Subcutaneous abdominal adipose tissue (tissue), 5 donors: ENCODE measurements around the gene EMX1.

Source experiments
- H3K27ac ChIP-seq: one replicate; pipeline ENCODE4 v1.7.0; 2013; ENCODE audit warnings: low read depth, mild to moderate bottlenecking, inconsistent platforms, low read length, moderate library complexity
- H3K27me3 ChIP-seq, 5 donors: one replicate each; pipeline ENCODE4 v1.7.0; 2013; ENCODE audit warnings: low read length in 5 of 5, inconsistent platforms in 1 of 5; ENCODE audit not compliant: control insufficient read depth in 5 of 5, insufficient read depth in 4 of 5
- H3K36me3 ChIP-seq, 5 donors: one replicate each; pipeline ENCODE4 v1.7.0; 2013; ENCODE audit warnings: low read length in 5 of 5; ENCODE audit not compliant: control insufficient read depth in 5 of 5, insufficient read depth in 5 of 5
- H3K4me1 ChIP-seq, 5 donors: one replicate each; pipeline ENCODE4 v1.7.0; 2013; ENCODE audit warnings: low read length in 5 of 5, mild to moderate bottlenecking in 3 of 5, moderate library complexity in 1 of 5; ENCODE audit not compliant: control insufficient read depth in 5 of 5, insufficient read depth in 5 of 5
- H3K4me3 ChIP-seq, 5 donors: one replicate each; pipeline ENCODE4 v1.7.0; 2013; ENCODE audit warnings: low read length in 5 of 5, low read depth in 1 of 5
- H3K9ac ChIP-seq, 5 donors: one replicate each; pipeline ENCODE4 v1.7.0; 2013; ENCODE audit warnings: low read length in 5 of 5, mild to moderate bottlenecking in 4 of 5, moderate library complexity in 3 of 5
- H3K9me3 ChIP-seq, 5 donors: one replicate each; pipeline ENCODE4 v1.7.0; 2013; ENCODE audit warnings: low read length in 5 of 5; ENCODE audit not compliant: control insufficient read depth in 5 of 5
- donor health status: healthy.
- donor health status: healthy.
- donor health status: healthy.
- donor health status: healthy.
- donor health status: healthy.

The EMX1 gene

DNA sequence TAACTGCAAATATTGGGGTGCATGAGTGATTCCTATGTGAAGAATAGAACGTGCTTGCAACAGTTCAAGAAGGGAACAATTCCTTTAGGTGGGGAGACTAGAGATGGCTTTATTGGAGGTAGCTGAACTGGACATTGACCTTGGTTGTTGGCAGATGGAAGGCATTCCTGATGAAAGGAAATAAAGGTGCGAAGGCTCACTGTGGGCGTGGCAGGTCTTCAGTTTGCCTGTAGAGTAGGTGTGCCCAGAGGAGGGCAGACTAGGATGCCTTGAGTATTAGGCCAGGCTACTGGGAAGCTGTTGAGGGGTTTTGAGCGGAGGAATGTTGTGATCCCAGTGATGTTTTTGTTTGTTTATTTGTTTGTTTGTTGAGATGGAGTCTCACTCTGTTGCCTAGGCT is 27.3 kb upstream of the EMX1 start:
- peaks cover 0 to 29% (median 15%) of the 10 kb centered on the region in 5 donors for H3K36me3 ChIP-seq
- H3K27me3 ChIP-seq: peaks cover 0 to 10% (median 9%) of the 10 kb centered on the region in 5 donors
- no peak overlapping the region for H3K27ac ChIP-seq
- H3K9me3 ChIP-seq: no peaks in the 10 kb centered on the region
- peaks cover 2 to 47% (median 27%) of the 10 kb centered on the region in 5 donors for H3K4me1 ChIP-seq
- H3K9ac ChIP-seq: no peak overlapping the region
- H3K4me3 ChIP-seq: no peak overlapping the region

DNA sequence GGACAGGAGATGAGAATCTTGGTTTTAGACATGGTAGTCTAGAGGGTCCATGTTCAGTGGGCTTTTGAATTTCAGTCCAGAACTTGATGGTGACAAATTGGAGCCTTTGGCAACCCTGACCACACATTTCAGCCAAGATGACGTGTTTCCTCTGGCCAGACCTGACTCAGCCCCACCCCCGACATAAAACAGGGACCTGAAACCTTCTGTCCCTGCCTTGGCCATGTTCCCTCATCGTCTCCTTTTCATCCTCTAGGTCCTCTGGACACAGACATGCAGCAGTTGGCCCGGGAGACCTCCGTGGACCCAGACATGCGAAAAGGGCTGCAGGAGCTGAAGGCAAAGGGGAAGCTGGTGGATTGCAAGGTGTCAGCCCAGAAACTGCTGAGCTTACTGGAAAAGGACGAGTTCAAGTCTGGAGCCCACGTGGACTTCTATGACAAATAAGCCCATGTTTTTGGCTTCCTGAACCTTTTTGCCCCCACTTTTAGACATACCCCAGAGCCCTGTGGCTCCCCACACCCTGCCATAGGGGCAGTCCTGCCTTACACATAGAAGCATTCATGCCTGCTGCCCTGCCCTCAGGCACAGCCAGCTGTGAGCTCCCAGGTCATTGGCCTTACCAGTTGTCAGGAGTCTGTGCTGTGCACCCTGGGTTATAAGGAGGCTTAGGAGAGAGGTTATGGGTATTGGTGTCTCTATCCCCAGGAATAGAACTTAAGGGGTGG is 26.1 kb upstream of the EMX1 start:
- Histone ChIP-seq H3K9ac (no peak overlapping the region), H3K9me3 (no peaks in the 10 kb centered on the region), H3K27ac (no peak overlapping the region), H3K36me3 (peaks cover 0 to 29% (median 15%) of the 10 kb centered on the region in 5 donors), H3K27me3 (peaks cover 8 to 21% (median 17%) of the 10 kb centered on the region in 5 donors), H3K4me3 (no peak overlapping the region), H3K4me1 (peaks cover 5 to 56% (median 37%) of the 10 kb centered on the region in 5 donors)

DNA sequence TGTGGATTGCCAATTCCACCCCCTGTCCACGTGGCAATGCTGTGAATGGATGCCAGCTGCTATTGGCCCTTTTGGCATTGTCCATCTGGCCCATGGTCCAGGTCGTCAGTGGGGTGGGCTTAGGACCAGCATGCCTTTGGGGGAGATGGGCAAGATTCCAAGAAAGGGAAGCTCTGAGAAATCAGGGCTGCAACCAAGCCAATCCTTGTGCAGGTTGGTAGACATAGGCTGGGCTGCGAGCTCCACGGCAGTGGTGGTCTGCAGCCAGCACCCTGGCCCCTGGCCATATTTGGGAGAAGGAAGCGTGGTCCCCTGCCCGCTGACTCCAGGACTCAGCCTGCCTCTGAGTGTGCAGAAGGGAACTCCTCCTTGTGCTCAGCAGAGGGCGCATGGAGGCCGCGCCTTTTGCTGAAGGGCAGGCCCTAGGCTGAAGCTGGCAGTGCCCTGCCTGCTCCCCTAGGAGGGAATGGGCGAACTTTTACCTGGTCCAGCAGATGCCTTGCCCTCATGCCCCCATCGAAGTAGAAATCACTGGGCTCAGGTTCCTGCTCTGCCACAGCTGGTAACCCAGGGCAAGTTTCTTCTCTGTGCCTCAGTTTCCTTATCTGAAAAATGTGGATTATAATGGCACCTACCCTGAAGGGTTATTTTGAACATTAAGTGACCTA is 24.7 kb upstream of the EMX1 start:
- Histone ChIP-seq H3K9me3 (no peaks in the 10 kb centered on the region), H3K4me1 (peaks cover 5 to 48% (median 30%) of the 10 kb centered on the region in 5 donors), H3K9ac (no peak overlapping the region)

DNA sequence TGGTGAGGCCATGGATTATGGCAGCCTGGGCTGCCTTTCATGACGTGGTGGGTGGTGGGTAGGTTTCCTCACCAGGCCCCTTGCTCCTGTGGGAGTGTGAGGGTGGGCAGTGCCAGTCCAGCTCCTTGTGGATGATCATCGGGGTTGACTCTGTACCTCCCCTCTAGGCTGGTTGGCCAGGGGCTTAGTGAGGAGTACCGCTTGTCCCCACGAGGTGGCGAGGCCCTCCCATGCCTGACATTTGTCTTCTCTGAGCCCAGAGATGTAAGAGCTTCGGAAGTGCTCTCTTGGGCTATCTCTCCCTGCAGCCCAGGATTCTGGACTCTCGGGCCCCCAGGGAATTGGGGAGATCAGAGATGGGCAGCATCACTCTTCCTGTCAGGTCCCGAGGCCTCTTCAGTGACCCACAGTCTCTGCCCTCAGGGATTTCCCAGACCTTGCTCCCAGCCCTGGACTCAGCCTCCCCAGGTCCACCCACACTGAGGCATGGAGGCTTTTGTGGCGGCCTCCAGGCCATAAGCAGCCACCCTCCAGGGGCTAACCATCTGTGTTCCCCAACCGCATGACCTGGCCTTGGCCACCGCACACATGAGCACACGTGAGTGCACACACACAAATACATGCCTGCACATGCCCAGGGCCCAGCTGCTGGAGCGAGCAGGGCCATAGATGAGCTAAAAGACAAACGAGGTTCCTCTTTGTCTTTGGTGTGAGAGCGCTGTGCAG is 23.6 kb upstream of the EMX1 start:
- Histone ChIP-seq H3K36me3 (peaks cover 0 to 29% (median 15%) of the 10 kb centered on the region in 5 donors), H3K4me3 (no peak overlapping the region), H3K27ac (no peak overlapping the region), H3K9ac (no peak overlapping the region), H3K27me3 (peaks cover 8 to 33% (median 19%) of the 10 kb centered on the region in 5 donors), H3K9me3 (no peaks in the 10 kb centered on the region), H3K4me1 (peaks cover 2 to 38% (median 21%) of the 10 kb centered on the region in 5 donors)

More for the DNA sequence above, 24.7 kb upstream of the EMX1 start:
- Histone ChIP-seq H3K27ac (no peak overlapping the region), H3K27me3 (peaks cover 8 to 29% (median 17%) of the 10 kb centered on the region in 5 donors), H3K4me3 (no peak overlapping the region), H3K36me3 (peaks cover 0 to 29% (median 15%) of the 10 kb centered on the region in 5 donors)

DNA sequence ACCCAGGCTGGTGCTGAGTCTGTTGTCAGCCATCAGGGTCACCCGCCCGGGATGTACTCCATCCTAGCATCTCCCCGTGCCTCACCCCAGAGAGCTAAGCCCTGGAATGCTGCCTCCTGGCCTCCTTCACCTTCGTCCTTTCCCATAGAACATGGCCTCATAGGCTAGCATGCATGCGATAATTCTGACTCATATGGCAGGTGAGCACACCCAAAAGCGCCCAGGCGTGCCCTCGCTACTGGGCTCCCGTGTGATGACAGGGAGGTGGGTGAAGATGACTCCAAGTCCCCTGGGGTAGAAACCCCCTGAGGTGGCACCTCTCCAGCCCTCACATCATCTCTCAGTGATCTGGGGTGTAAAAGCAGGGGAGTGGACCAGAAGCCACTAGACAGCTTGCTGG is 22.8 kb upstream of the EMX1 start:
- Histone ChIP-seq H3K27me3 (peaks cover 8 to 33% (median 20%) of the 10 kb centered on the region in 5 donors), H3K27ac (no peak overlapping the region), H3K4me3 (no peak overlapping the region), H3K4me1 (peaks cover 2 to 31% (median 16%) of the 10 kb centered on the region in 5 donors), H3K36me3 (peaks cover 0 to 24% (median 15%) of the 10 kb centered on the region in 5 donors), H3K9me3 (no peaks in the 10 kb centered on the region), H3K9ac (no peak overlapping the region)

DNA sequence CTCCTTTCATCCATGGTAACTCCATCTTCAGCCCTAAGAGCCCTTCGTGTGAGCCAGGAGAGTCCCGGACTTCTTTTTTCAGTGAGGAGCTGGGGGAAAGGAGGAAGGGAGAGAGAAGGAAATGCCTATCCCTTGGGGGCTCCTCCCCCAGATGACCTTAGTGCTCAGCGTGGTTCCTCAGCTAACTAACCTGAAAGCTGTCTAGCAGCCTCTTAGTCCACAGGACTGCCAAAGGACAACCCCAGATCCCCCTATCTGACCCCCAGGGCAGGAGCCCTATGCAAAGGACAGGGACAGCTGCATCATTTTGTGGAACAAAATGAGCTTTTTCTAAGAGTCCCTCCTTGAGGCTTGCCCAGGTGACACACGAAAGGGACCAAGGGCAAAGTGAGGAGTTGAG is 22.2 kb upstream of the EMX1 start:
- no peaks in the 10 kb centered on the region for H3K9me3 ChIP-seq
- H3K27me3 ChIP-seq: peaks cover 8 to 33% (median 22%) of the 10 kb centered on the region in 5 donors
- H3K27ac ChIP-seq: no peak overlapping the region
- no peak overlapping the region for H3K4me3 ChIP-seq
- peaks cover 2 to 26% (median 16%) of the 10 kb centered on the region in 5 donors for H3K4me1 ChIP-seq
- H3K36me3 ChIP-seq: peaks cover 0 to 18% (median 15%) of the 10 kb centered on the region in 5 donors
- peak overlapping the region in 1 of 5 donors; percentile 38 for H3K9ac ChIP-seq

DNA sequence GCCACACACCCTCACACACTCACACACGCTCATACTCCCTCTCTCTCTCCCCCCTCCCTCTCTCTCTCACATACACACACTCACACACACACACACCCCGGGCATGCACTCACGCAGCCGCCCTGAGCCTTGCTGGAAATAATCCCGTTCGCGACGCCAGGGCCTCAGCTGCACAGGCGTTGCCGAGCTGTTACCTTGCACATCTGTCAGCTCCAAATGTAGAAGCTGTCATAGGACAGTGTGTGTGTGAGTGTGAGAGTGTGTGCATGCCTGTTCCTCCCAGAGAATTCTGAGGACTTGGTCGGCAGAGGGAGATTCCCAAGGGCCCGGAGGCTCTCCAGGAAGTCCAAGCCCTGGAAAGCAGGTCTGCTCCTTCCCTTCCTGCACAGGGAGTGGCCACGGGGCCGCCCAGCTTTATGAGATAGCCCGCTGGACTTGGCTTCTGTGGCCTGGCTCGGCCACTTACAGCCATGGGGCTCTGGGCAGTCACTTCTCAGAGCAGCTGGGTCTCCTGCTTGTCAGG is 21.5 kb upstream of the EMX1 start:
- Histone ChIP-seq H3K27ac (no peak overlapping the region), H3K36me3 (peaks cover 0 to 16% (median 15%) of the 10 kb centered on the region in 5 donors), H3K9me3 (no peaks in the 10 kb centered on the region), H3K4me3 (peak overlapping the region in 4 of 5 donors; percentile 1 to 57 (median 32)), H3K27me3 (peaks cover 14 to 38% (median 23%) of the 10 kb centered on the region in 5 donors), H3K9ac (peak overlapping the region in 1 of 5 donors; percentile 38), H3K4me1 (peaks cover 2 to 26% (median 16%) of the 10 kb centered on the region in 5 donors)

DNA sequence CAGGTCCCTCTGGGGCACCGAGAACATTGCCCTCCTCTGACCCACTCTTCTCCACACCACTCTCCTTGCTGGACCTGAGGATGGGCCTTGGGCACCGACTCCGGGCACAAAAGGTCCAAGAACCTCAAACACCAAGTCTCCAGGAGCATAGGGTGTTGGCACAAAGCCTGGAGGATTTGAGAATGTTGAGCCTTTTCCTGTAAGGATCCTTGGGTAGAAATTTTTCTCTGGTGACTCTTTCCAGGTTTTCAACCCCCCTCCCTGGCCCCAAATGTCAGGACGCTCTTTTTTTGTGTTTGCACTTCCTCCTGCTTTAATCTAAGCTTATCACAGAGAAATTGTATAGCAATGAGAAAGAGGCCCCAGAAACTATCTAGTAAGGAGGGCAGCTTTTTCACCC is 20.9 kb upstream of the EMX1 start:
- no peaks in the 10 kb centered on the region for H3K9me3 ChIP-seq
- H3K9ac ChIP-seq: no peak overlapping the region
- no peak overlapping the region for H3K4me3 ChIP-seq
- H3K27ac ChIP-seq: no peak overlapping the region
- peaks cover 16 to 43% (median 23%) of the 10 kb centered on the region in 5 donors for H3K27me3 ChIP-seq
- H3K36me3 ChIP-seq: peaks cover 0 to 10% (median 9%) of the 10 kb centered on the region in 5 donors
- H3K4me1 ChIP-seq: peaks cover 2 to 26% (median 16%) of the 10 kb centered on the region in 5 donors

DNA sequence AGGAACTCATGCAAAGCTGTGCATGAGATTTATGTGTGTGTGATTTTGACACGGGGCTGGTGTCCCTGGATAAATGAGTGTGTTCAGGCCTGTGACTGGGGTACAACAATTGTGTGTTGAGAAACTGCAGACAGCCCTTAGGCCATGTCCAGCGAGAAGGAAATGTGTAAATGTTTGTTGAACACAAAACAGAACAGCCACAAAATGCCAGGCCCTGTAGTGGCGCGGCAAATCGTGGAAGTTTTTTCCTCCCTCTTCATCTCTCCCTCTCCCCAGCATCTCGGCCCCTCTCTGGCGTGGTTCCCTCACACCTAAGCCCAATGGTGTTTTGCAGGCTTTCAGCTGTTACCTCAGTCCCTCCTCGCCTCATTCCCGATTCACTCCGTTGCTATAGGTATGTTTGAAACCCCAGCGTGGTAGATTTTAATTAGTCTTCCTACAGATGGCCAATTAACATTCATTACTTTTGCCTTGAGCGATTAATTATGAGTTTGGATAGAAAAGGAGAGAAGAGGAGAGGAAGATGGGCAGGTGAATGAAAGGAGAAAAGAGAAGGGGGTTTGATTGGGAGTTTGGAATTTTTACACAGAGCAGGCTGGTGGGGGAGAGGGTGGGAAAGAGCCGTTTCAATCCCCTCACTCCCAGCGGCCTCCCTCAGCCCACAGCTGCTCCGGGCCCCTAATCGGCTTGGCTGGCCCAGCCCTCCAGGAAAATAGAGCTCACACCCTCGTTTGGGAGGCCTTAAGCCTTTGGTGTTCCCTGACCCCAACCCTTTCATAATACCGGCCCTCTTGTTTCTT is 19.3 kb upstream of the EMX1 start:
- no peak overlapping the region for H3K27ac ChIP-seq
- peaks cover 2 to 17% (median 13%) of the 10 kb centered on the region in 5 donors for H3K4me1 ChIP-seq
- no peaks in the 10 kb centered on the region for H3K9me3 ChIP-seq
- H3K9ac ChIP-seq: no peak overlapping the region
- H3K4me3 ChIP-seq: no peak overlapping the region
- peaks cover 19 to 51% (median 23%) of the 10 kb centered on the region in 5 donors for H3K27me3 ChIP-seq
- H3K36me3 ChIP-seq: no peaks in the 10 kb centered on the region
